WTC11 (cell line): ENCODE results near the gene IL1RAPL1. TPM values are rescaled to one million over a fixed set of nuclear protein-coding genes. Genes with fewer than 3 reads are reported as not detected.

ENCODE experiments used
- ATAC-seq: fragments of 200-7000 bp; cut with Tn5 transposase; 2 replicates; pipeline ENCODE4 v1.10.0; 2021; ENCODE audit warnings: mild to moderate bottlenecking, moderate library complexity
- CTCF ChIA-PET: fragments of 300-600 bp; sonication (Branson Sonifier 250); formaldehyde crosslinking; loops from one replicate; lab custom pipeline; 2021; ENCODE audit warnings: antibody characterized with exemption; lab: Charles Lee
- POLR2A ChIA-PET: fragments of 350-600 bp; sonication (Branson Sonifier 250); formaldehyde crosslinking; loops from one replicate; lab custom pipeline; 2021; ENCODE audit warnings: antibody characterized with exemption; lab: Charles Lee
- DNase-seq: peaks from one replicate; pipeline ENCODE4 v3.0.0; 2021; ENCODE audit warnings: low spot score
- H3K27ac Mint-ChIP-seq: 2 replicates; pipeline ENCODE4 v1.8.0; 2021; ENCODE audit warnings: mixed read lengths
- H3K27me3 Mint-ChIP-seq: 2 replicates; pipeline ENCODE4 v1.8.0; 2021; ENCODE audit warnings: low read depth, mild to moderate bottlenecking, moderate library complexity, mixed read lengths
- H3K36me3 Mint-ChIP-seq: 2 replicates; pipeline ENCODE4 v1.8.0; 2021; ENCODE audit warnings: mixed read lengths
- H3K4me1 Mint-ChIP-seq: 2 replicates; pipeline ENCODE4 v1.8.0; 2022; ENCODE audit warnings: mixed read lengths
- H3K4me3 Mint-ChIP-seq: 2 replicates; pipeline ENCODE4 v1.8.0; 2021; ENCODE audit warnings: mild to moderate bottlenecking, moderate library complexity, mixed read lengths
- H3K9me3 Mint-ChIP-seq: 2 replicates; pipeline ENCODE4 v1.8.0; 2021; ENCODE audit warnings: mixed read lengths
- AFF4 ChIP-seq: sonication (generic); formaldehyde crosslinking; IDR thresholded peaks from 2 replicates; pipeline ENCODE4 v1.8.1; 2023; ENCODE audit warnings: mild to moderate bottlenecking, missing genetic modification reagents, borderline replicate concordance
- EMX1 ChIP-seq: fragments of 250-450 bp; sonication (Bioruptor Pico); IDR thresholded peaks from 2 replicates; pipeline ENCODE4 v1.8.0; 2021; ENCODE audit warnings: mild to moderate bottlenecking
- ESRRA ChIP-seq: sonication (generic); formaldehyde crosslinking; IDR thresholded peaks from 2 replicates; pipeline ENCODE4 v1.8.1; 2022; ENCODE audit warnings: mild to moderate bottlenecking, missing genetic modification reagents, borderline replicate concordance
- GTF2I ChIP-seq: fragments of 250-450 bp; sonication (Bioruptor Pico); conservative IDR thresholded peaks from 2 replicates; pipeline ENCODE4 v1.4.0; 2021; ENCODE audit warnings: mild to moderate bottlenecking
- MYBL2 ChIP-seq: sonication (generic); formaldehyde crosslinking; IDR thresholded peaks from 2 replicates; pipeline ENCODE4 v1.8.1; 2023; ENCODE audit warnings: mild to moderate bottlenecking, moderate library complexity, missing genetic modification reagents
- NFYB ChIP-seq: sonication (generic); formaldehyde crosslinking; conservative IDR thresholded peaks from 2 replicates; pipeline ENCODE4 v1.8.0; 2022; ENCODE audit warnings: low read depth, missing genetic modification reagents
- SMAD4 ChIP-seq: sonication (generic); formaldehyde crosslinking; IDR thresholded peaks from 2 replicates; pipeline ENCODE4 v1.8.0; 2022; ENCODE audit warnings: mild to moderate bottlenecking, missing genetic modification reagents
- ZBTB21 ChIP-seq: sonication (generic); formaldehyde crosslinking; IDR thresholded peaks from 2 replicates; pipeline ENCODE4 v1.8.1; 2023; ENCODE audit warnings: mild to moderate bottlenecking, missing genetic modification reagents, borderline replicate concordance
- ZBTB43 ChIP-seq: sonication (generic); formaldehyde crosslinking; IDR thresholded peaks from 2 replicates; pipeline ENCODE4 v1.8.1; 2023; ENCODE audit warnings: mild to moderate bottlenecking, missing genetic modification reagents
- ZMAT4 ChIP-seq: fragments of 250-450 bp; sonication (Bioruptor Pico); IDR thresholded peaks from 2 replicates; pipeline ENCODE4 v1.9.0; 2021; ENCODE audit warnings: mild to moderate bottlenecking
- ZNF219 ChIP-seq: sonication (generic); formaldehyde crosslinking; IDR thresholded peaks from 2 replicates; pipeline ENCODE4 v1.8.0; 2023; ENCODE audit warnings: missing genetic modification reagents, mild to moderate bottlenecking, borderline replicate concordance
- ZNF396 ChIP-seq: fragments of 250-450 bp; sonication (Bioruptor Pico); IDR thresholded peaks from 2 replicates; pipeline ENCODE4 v1.8.0; 2021; ENCODE audit warnings: mild to moderate bottlenecking, moderate library complexity, borderline replicate concordance
- ZNF416 ChIP-seq: fragments of 250-450 bp; sonication (Bioruptor Pico); IDR thresholded peaks from 2 replicates; pipeline ENCODE4 v1.9.0; 2021; ENCODE audit warnings: mild to moderate bottlenecking, inconsistent platforms
- ZNF671 ChIP-seq: fragments of 250-450 bp; sonication (Bioruptor Pico); IDR thresholded peaks from 2 replicates; pipeline ENCODE4 v1.8.0; 2021; ENCODE audit warnings: mild to moderate bottlenecking
- total RNA-seq: library from RNA; stranded (reverse); gene quantifications from 3 replicates; pipeline ENCODE4 v1.2.3, GENCODE V29; 2021
- TF ChIP-seq, protein P1 (sequence below): fragments of 250-450 bp; sonication (Bioruptor Pico); IDR thresholded peaks from 2 replicates; pipeline ENCODE4 v1.9.0; 2021; ENCODE audit warnings: mild to moderate bottlenecking, borderline replicate concordance

Gene IL1RAPL1
- total RNA-seq, 1 experiment from 2014 or later = 0.13 TPM

DNA sequence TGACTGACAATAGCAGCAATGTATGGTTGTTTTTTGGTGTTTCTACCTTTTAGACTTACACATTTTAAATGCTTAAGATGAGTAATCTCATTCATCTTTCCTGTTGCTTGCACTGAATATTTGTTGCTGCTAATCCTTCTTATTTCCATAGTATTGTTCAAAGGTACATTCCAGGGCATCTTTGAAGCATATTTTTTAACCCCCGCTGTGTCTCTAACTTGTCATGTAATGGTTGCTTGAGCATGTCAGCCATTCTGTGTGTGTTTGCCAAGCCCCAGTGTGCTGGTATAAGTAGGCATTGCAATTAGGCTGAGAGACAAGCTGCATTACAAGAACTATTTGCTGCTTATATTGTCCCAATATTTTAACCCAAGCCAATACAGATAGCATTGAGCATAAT, 87.9 kb downstream of the IL1RAPL1 start (continued):
- TF ChIP-seq, protein P1, sequence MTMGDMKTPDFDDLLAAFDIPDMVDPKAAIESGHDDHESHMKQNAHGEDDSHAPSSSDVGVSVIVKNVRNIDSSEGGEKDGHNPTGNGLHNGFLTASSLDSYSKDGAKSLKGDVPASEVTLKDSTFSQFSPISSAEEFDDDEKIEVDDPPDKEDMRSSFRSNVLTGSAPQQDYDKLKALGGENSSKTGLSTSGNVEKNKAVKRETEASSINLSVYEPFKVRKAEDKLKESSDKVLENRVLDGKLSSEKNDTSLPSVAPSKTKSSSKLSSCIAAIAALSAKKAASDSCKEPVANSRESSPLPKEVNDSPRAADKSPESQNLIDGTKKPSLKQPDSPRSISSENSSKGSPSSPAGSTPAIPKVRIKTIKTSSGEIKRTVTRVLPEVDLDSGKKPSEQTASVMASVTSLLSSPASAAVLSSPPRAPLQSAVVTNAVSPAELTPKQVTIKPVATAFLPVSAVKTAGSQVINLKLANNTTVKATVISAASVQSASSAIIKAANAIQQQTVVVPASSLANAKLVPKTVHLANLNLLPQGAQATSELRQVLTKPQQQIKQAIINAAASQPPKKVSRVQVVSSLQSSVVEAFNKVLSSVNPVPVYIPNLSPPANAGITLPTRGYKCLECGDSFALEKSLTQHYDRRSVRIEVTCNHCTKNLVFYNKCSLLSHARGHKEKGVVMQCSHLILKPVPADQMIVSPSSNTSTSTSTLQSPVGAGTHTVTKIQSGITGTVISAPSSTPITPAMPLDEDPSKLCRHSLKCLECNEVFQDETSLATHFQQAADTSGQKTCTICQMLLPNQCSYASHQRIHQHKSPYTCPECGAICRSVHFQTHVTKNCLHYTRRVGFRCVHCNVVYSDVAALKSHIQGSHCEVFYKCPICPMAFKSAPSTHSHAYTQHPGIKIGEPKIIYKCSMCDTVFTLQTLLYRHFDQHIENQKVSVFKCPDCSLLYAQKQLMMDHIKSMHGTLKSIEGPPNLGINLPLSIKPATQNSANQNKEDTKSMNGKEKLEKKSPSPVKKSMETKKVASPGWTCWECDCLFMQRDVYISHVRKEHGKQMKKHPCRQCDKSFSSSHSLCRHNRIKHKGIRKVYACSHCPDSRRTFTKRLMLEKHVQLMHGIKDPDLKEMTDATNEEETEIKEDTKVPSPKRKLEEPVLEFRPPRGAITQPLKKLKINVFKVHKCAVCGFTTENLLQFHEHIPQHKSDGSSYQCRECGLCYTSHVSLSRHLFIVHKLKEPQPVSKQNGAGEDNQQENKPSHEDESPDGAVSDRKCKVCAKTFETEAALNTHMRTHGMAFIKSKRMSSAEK (CRISPR knock-in tag) = no peak
- TF ChIP-seq MYBL2 (CRISPR knock-in tag) = no peak
- TF ChIP-seq AFF4 = no peak
- no peak for TF ChIP-seq ZBTB43
- TF ChIP-seq NFYB (CRISPR knock-in tag) = no peak

DNA sequence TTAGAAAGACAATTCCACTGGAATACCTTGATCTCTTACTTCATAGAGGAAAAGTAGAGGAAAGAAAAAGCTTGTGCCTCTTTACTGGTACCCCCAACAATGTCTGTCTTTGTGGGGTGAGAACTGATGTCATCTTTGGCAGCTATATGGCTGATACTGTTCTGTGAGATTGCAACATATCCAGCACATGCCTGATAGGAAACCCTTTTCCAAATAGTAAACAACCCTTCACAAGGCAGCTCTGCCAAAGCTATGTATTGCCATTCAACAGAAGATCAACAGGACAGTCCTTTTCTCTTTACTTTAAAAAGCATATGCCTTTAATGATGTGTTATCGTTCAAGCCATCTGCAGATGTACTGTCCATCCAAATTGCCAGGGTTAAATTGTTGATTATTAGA, 105.9 kb downstream of the IL1RAPL1 start:
- ATAC-seq = no peak
- DNase-seq = no peak
- TF ChIP-seq ZNF219 (CRISPR knock-in tag) (no peak), SMAD4 (CRISPR knock-in tag) (no peak), ZNF396 (CRISPR knock-in tag) (no peak), EMX1 (CRISPR knock-in tag) (no peak), ESRRA (no peak), ZBTB43 (no peak), GTF2I (CRISPR knock-in tag) (no peak), ZNF416 (no peak), ZNF671 (no peak), ZBTB21 (CRISPR knock-in tag) (no peak), ZMAT4 (CRISPR knock-in tag) (no peak)
- TF ChIP-seq, all 79 proteins: peak for 0
- Mint-ChIP-seq H3K4me1 (no peaks in the 10 kb centered on the region), H3K36me3 (no peaks in the 10 kb centered on the region), H3K27me3 (no peaks in the 10 kb centered on the region; the same call in 1 of the 2 replicates), H3K27ac (no peak overlapping the region), H3K9me3 (no peaks in the 10 kb centered on the region), H3K4me3 (no peak overlapping the region)
- ChIA-PET CTCF (no interaction called here), POLR2A (no interaction called here)
